DOHH2 (cell line): ENCODE results near the gene PRRC1.

Source experiments
- H3F3A ChIP-seq: fragments of 200-600 bp; sonication (generic), shearing (Covaris generic); 2 replicates; pipeline ENCODE4 v1.6.0; 2016; ENCODE audit warnings: antibody characterized with exemption, mild to moderate bottlenecking; ENCODE audit not compliant: control insufficient read depth, insufficient read depth
- H3K27ac ChIP-seq: fragments of 200-600 bp; sonication (generic); 2 replicates; pipeline ENCODE4 v1.5.1; 2014; ENCODE audit warnings: low read depth, mild to moderate bottlenecking, low read length, moderate library complexity
- H3K27me3 ChIP-seq: fragments of 200-600 bp; sonication (generic); 2 replicates; pipeline ENCODE4 v1.6.1; 2014; ENCODE audit warnings: mild to moderate bottlenecking, low read length, mixed read lengths; ENCODE audit not compliant: control insufficient read depth
- H3K36me3 ChIP-seq: fragments of 200-600 bp; sonication (generic); 2 replicates; pipeline ENCODE4 v1.6.1; 2014; ENCODE audit warnings: mild to moderate bottlenecking, low read length, moderate library complexity, mixed read lengths; ENCODE audit not compliant: control insufficient read depth
- H3K4me1 ChIP-seq: fragments of 200-600 bp; sonication (generic); 2 replicates; pipeline ENCODE4 v1.6.1; 2014; ENCODE audit warnings: mild to moderate bottlenecking, low read length, mixed read lengths; ENCODE audit not compliant: control insufficient read depth
- H3K4me2 ChIP-seq: fragments of 200-600 bp; sonication (generic); 2 replicates; pipeline ENCODE4 v1.6.0; 2014; ENCODE audit warnings: mild to moderate bottlenecking, low read length, moderate library complexity
- H3K4me3 ChIP-seq: fragments of 200-600 bp; sonication (generic); 2 replicates; pipeline ENCODE4 v1.5.1; 2014; ENCODE audit warnings: mild to moderate bottlenecking, low read length, mixed read lengths
- H3K79me2 ChIP-seq: fragments of 200-600 bp; sonication (generic); 2 replicates; pipeline ENCODE4 v1.6.1; 2014; ENCODE audit warnings: mild to moderate bottlenecking, low read length, mixed read lengths; ENCODE audit not compliant: control insufficient read depth
- H3K9me2 ChIP-seq: fragments of 200-600 bp; sonication (generic); replicated peaks from 2 replicates; pipeline ENCODE4 v1.6.1; 2014; ENCODE audit warnings: mild to moderate bottlenecking, low read length, mixed read lengths; ENCODE audit not compliant: control insufficient read depth
- H3K9me3 ChIP-seq: fragments of 200-600 bp; sonication (generic); 2 replicates; pipeline ENCODE4 v1.6.1; 2014; ENCODE audit warnings: antibody characterized with exemption, low read length, mixed read lengths; ENCODE audit not compliant: control insufficient read depth, insufficient read depth
- H4K20me1 ChIP-seq: fragments of 200-600 bp; sonication (generic); 2 replicates; pipeline ENCODE4 v1.6.0; 2014; ENCODE audit warnings: low read depth, mild to moderate bottlenecking, antibody characterized with exemption, low read length, moderate library complexity; ENCODE audit not compliant: control insufficient read depth, insufficient read depth
- EZH2phosphoT487 ChIP-seq: fragments of 200-600 bp; sonication (generic); IDR thresholded peaks from 2 replicates; pipeline ENCODE4 v1.6.1; 2017; ENCODE audit warnings: borderline replicate concordance, mild to moderate bottlenecking, antibody characterized with exemption, low read length, moderate library complexity, mixed read lengths
- TF ChIP-seq, protein P1 (sequence below): fragments of 200-600 bp; sonication (generic); IDR thresholded peaks from one replicate; pipeline ENCODE4 v1.5.1; 2014; ENCODE audit warnings: antibody characterized with exemption, mild to moderate bottlenecking, low read depth, low read length; ENCODE audit not compliant: poor library complexity, severe bottlenecking

PRRC1 gene

GRCh38 chr5:127588368-127588767 is 70.9 kb downstream of the PRRC1 start:
- no peaks in the 10 kb centered on the region for H4K20me1 ChIP-seq
- no peaks in the 10 kb centered on the region for H3K9me2 ChIP-seq
- H3F3A ChIP-seq = no peaks in the 10 kb centered on the region
- no peak for TF ChIP-seq EZH2phosphoT487
- TF ChIP-seq, protein P1, sequence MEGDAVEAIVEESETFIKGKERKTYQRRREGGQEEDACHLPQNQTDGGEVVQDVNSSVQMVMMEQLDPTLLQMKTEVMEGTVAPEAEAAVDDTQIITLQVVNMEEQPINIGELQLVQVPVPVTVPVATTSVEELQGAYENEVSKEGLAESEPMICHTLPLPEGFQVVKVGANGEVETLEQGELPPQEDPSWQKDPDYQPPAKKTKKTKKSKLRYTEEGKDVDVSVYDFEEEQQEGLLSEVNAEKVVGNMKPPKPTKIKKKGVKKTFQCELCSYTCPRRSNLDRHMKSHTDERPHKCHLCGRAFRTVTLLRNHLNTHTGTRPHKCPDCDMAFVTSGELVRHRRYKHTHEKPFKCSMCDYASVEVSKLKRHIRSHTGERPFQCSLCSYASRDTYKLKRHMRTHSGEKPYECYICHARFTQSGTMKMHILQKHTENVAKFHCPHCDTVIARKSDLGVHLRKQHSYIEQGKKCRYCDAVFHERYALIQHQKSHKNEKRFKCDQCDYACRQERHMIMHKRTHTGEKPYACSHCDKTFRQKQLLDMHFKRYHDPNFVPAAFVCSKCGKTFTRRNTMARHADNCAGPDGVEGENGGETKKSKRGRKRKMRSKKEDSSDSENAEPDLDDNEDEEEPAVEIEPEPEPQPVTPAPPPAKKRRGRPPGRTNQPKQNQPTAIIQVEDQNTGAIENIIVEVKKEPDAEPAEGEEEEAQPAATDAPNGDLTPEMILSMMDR = no peak
- H3K79me2 ChIP-seq = no peaks in the 10 kb centered on the region
- H3K36me3 ChIP-seq = no peaks in the 10 kb centered on the region
- peaks cover 17% of the 10 kb centered on the region for H3K4me1 ChIP-seq
- no peak overlapping the region for H3K27ac ChIP-seq
- H3K4me2 ChIP-seq = no peak overlapping the region
- H3K9me3 ChIP-seq = no peaks in the 10 kb centered on the region
- no peaks in the 10 kb centered on the region for H3K27me3 ChIP-seq
- H3K4me3 ChIP-seq = no peak overlapping the region

DNA sequence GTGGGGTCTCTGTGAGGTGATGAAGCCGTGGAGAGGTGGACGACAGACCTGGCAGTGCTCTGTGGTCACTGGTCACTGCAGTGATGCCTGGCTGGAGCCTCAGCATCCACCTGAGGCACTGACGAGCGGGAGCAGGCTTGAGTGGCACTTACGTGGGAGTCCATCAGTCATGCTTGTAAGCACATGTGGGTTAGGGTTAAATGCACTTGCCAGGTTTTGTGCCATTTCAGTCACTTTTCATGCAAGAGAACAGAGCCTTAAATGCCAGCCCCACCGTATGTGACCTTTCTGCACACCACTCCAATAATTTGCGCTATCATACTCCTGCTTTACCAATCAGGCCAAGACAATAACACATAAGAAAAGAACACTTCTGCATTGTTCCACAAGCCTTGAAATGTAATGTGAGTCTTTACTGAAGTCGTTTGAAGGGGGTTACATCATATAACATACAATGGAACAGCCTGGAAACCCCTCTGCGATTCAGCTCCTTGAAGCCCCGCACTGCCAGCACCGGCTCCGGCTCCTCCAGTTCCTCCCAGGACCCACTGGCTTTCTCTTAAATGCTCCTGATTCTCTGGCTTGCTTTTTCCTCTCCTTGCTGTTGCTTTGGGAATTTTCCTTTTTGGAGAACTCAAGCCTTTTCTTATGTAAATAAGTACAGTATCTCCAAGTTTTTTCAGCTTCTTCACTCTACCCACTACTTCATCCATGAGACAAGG is 72.0 kb downstream of the PRRC1 start:
- H3F3A ChIP-seq = no peaks in the 10 kb centered on the region
- no peaks in the 10 kb centered on the region for H3K27me3 ChIP-seq
- no peaks in the 10 kb centered on the region for H3K79me2 ChIP-seq
- no peaks in the 10 kb centered on the region for H3K36me3 ChIP-seq
- no peaks in the 10 kb centered on the region for H4K20me1 ChIP-seq
- H3K9me2 ChIP-seq = no peaks in the 10 kb centered on the region
- H3K4me2 ChIP-seq = no peak overlapping the region
- no peaks in the 10 kb centered on the region for H3K9me3 ChIP-seq
- no peak overlapping the region for H3K27ac ChIP-seq
- H3K4me1 ChIP-seq = peaks cover 17% of the 10 kb centered on the region
- H3K4me3 ChIP-seq = no peak overlapping the region
- TF ChIP-seq, protein P1 = no peak
- no peak for TF ChIP-seq EZH2phosphoT487

GRCh38 chr5:127590156-127590722 is 72.8 kb downstream of the PRRC1 start:
- TF ChIP-seq, protein P1 = no peak
- no peak for TF ChIP-seq EZH2phosphoT487
- Histone ChIP-seq H3K79me2 (no peaks in the 10 kb centered on the region), H4K20me1 (no peaks in the 10 kb centered on the region), H3F3A (no peaks in the 10 kb centered on the region), H3K27ac (no peak overlapping the region), H3K4me3 (no peak overlapping the region), H3K9me2 (no peaks in the 10 kb centered on the region), H3K4me1 (peaks cover 12% of the 10 kb centered on the region), H3K4me2 (no peak overlapping the region), H3K27me3 (no peaks in the 10 kb centered on the region), H3K36me3 (no peaks in the 10 kb centered on the region), H3K9me3 (no peaks in the 10 kb centered on the region)
